Smooth muscle cell (in vitro differentiated cells): ENCODE measurements around the gene MVK. TPM values are rescaled to one million over a fixed set of nuclear protein-coding genes. Genes with fewer than 3 reads are reported as not detected.

Source experiments
- DNase-seq: peaks from one replicate; lab custom pipeline; 2025; ENCODE audit not compliant: unreplicated experiment; lab: John Stamatoyannopoulos, UW
- H2AFZ ChIP-seq: fragments of 200-600 bp; sonication (generic); 2 replicates; pipeline ENCODE4 v1.6.0; 2016; ENCODE audit warnings: antibody characterized with exemption, low read depth, mild to moderate bottlenecking
- H3F3A ChIP-seq: fragments of 200-600 bp; sonication (generic); 2 replicates; pipeline ENCODE4 v1.6.0; 2017; ENCODE audit warnings: antibody characterized with exemption, low read depth
- H3K27ac ChIP-seq: fragments of 200-600 bp; sonication (generic); 2 replicates; pipeline ENCODE4 v1.5.1; 2016; ENCODE audit warnings: low read depth, mild to moderate bottlenecking
- H3K27me3 ChIP-seq: fragments of 200-600 bp; sonication (generic); 2 replicates; pipeline ENCODE4 v1.6.1; 2016; ENCODE audit warnings: low read depth, mild to moderate bottlenecking
- H3K36me3 ChIP-seq: fragments of 200-600 bp; sonication (generic); 2 replicates; pipeline ENCODE4 v1.5.1; 2016; ENCODE audit warnings: low read depth
- H3K4me1 ChIP-seq: fragments of 200-600 bp; sonication (generic); 2 replicates; pipeline ENCODE4 v1.5.1; 2016; ENCODE audit warnings: low read depth
- H3K4me2 ChIP-seq: fragments of 200-600 bp; sonication (generic); 2 replicates; pipeline ENCODE4 v1.6.0; 2016; ENCODE audit warnings: mild to moderate bottlenecking
- H3K4me3 ChIP-seq: fragments of 200-600 bp; sonication (generic); 2 replicates; pipeline ENCODE4 v1.5.1; 2016; ENCODE audit warnings: mild to moderate bottlenecking
- H3K79me2 ChIP-seq: fragments of 200-600 bp; sonication (generic); 2 replicates; pipeline ENCODE4 v1.6.0; 2016; ENCODE audit warnings: low read depth, mild to moderate bottlenecking
- H3K9ac ChIP-seq: fragments of 200-600 bp; sonication (generic); 2 replicates; pipeline ENCODE4 v1.6.0; 2016; ENCODE audit warnings: low read depth
- H3K9me3 ChIP-seq: fragments of 200-600 bp; sonication (generic); replicated peaks from 2 replicates; pipeline ENCODE4 v1.5.1; 2016; ENCODE audit warnings: low read depth
- H4K20me1 ChIP-seq: fragments of 200-600 bp; sonication (generic); 2 replicates; pipeline ENCODE4 v1.6.0; 2016; ENCODE audit warnings: low read depth
- CTCF ChIP-seq: fragments of 200-600 bp; sonication (generic); IDR thresholded peaks from 2 replicates; pipeline ENCODE4 v1.5.1; 2017; ENCODE audit warnings: borderline replicate concordance, mild to moderate bottlenecking, antibody characterized with exemption; ENCODE audit not compliant: insufficient read depth, poor library complexity, severe bottlenecking
- WGBS: methylation state at CpG from one replicate; pipeline ENCODE4 v1.1.7; 2016; ENCODE audit warnings: low lambda C conversion rate; 5-methylcytosine and 5-hydroxymethylcytosine counted together
- polyA plus RNA-seq: library from polyadenylated mRNA; unstranded; fragments of >200 nt; fragmentation: Nextera tagmentation; extraction: Ambion mirVana; gene quantifications from 2 replicates; pipeline ENCODE4 v1.2.1, GENCODE V29; 2016
- total RNA-seq: library from RNA; depleted of rRNA; stranded (reverse); fragments of >200 nt; gene quantifications from 2 replicates; pipeline ENCODE4 v1.2.3, GENCODE V29; 2014

MVK gene
- total and polyA plus RNA-seq, 2 experiments from 2014 or later = 16.3 to 21.1 TPM

GRCh38 chr12:109610523-109610922, 36.9 kb downstream of the MVK start:
- Histone ChIP-seq H2AFZ (no peak overlapping the region), H3F3A (no peaks in the 10 kb centered on the region), H3K9me3 (no peaks in the 10 kb centered on the region), H3K27me3 (peaks cover 2% of the 10 kb centered on the region), H3K27ac (no peak overlapping the region), H3K4me1 (peaks cover 24% of the 10 kb centered on the region), H3K4me3 (no peak overlapping the region), H3K4me2 (no peak overlapping the region), H3K36me3 (no peaks in the 10 kb centered on the region), H4K20me1 (no peaks in the 10 kb centered on the region), H3K79me2 (no peaks in the 10 kb centered on the region), H3K9ac (no peak overlapping the region)
- no peak for TF ChIP-seq CTCF
- no peak for DNase-seq
- WGBS = 89% methylated on average over 4 of the region's 4 CpGs

- H3K36me3 ChIP-seq = no peaks in the 10 kb centered on the region
- H3K27ac ChIP-seq = no peak overlapping the region
- H3K9ac ChIP-seq = no peak overlapping the region
- H3K4me2 ChIP-seq = no peak overlapping the region
- H3F3A ChIP-seq = no peaks in the 10 kb centered on the region
- H2AFZ ChIP-seq = no peak overlapping the region
- H3K4me3 ChIP-seq = no peak overlapping the region
- H3K27me3 ChIP-seq = peaks cover 9% of the 10 kb centered on the region
- no peak for TF ChIP-seq CTCF
- no peaks in the 10 kb centered on the region for H3K79me2 ChIP-seq
- no peaks in the 10 kb centered on the region for H3K9me3 ChIP-seq
- H3K4me1 ChIP-seq = peaks cover 18% of the 10 kb centered on the region
- 87% methylated on average over 10 of the region's 10 CpGs for WGBS
- H4K20me1 ChIP-seq = no peaks in the 10 kb centered on the region
- no peak for DNase-seq
These were observed 37.6 kb downstream of the MVK start for GRCh38 chr12:109611223-109611622.

GRCh38 chr12:109612003-109612402, 38.4 kb downstream of the MVK start:
- H3K9ac ChIP-seq = no peak overlapping the region
- H3K9me3 ChIP-seq = no peaks in the 10 kb centered on the region
- peaks cover 12% of the 10 kb centered on the region for H3K4me1 ChIP-seq
- no peak overlapping the region for H3K27ac ChIP-seq
- no peak overlapping the region for H3K4me2 ChIP-seq
- H3K36me3 ChIP-seq = no peaks in the 10 kb centered on the region
- no peaks in the 10 kb centered on the region for H3F3A ChIP-seq
- H2AFZ ChIP-seq = no peak overlapping the region
- no peak for DNase-seq
- WGBS = 96% methylated on average over 3 of the region's 3 CpGs
- H3K4me3 ChIP-seq = no peak overlapping the region
- no peaks in the 10 kb centered on the region for H3K79me2 ChIP-seq
- peaks cover 13% of the 10 kb centered on the region for H3K27me3 ChIP-seq
- H4K20me1 ChIP-seq = no peaks in the 10 kb centered on the region
- no peak for TF ChIP-seq CTCF

GRCh38 chr12:109612975-109613502, 39.4 kb downstream of the MVK start:
- no peak overlapping the region for H3K4me3 ChIP-seq
- H3K4me2 ChIP-seq = no peak overlapping the region
- no peak for DNase-seq
- no peaks in the 10 kb centered on the region for H4K20me1 ChIP-seq
- 65% methylated on average over 5 of the region's 5 CpGs for WGBS
- no peak overlapping the region for H3K27ac ChIP-seq
- no peak overlapping the region for H3K9ac ChIP-seq
- TF ChIP-seq CTCF = no peak
- H3K36me3 ChIP-seq = no peaks in the 10 kb centered on the region
- H3K79me2 ChIP-seq = no peaks in the 10 kb centered on the region
- H3K4me1 ChIP-seq = peaks cover 9% of the 10 kb centered on the region
- H3K27me3 ChIP-seq = peaks cover 13% of the 10 kb centered on the region
- no peak overlapping the region for H2AFZ ChIP-seq
- no peaks in the 10 kb centered on the region for H3K9me3 ChIP-seq
- H3F3A ChIP-seq = no peaks in the 10 kb centered on the region
